Measurements from ENCODE around the gene ROR1. TPM values are rescaled to one million over a fixed set of nuclear protein-coding genes. Genes with fewer than 3 reads are reported as not detected.

ROR1 gene
- total RNA-seq, 1 experiment from 2014 or later: 1.4 TPM

- Histone ChIP-seq H3K27me3 (no peaks in the 10 kb centered on the region), H3K36me3 (no peaks in the 10 kb centered on the region), H3K4me3 (no peak overlapping the region), H3K9me3 (no peaks in the 10 kb centered on the region)
- peak; percentile 84 for DNase-seq
Measured at GRCh38 chr1:64039390-64039926, 265.6 kb downstream of the ROR1 start.

- no peak overlapping the region for H3K4me3 ChIP-seq
- no peaks in the 10 kb centered on the region for H3K27me3 ChIP-seq
- no peaks in the 10 kb centered on the region for H3K36me3 ChIP-seq
- no peak for DNase-seq
- no peaks in the 10 kb centered on the region for H3K9me3 ChIP-seq
Measured at GRCh38 chr1:64041371-64042131, 267.7 kb downstream of the ROR1 start.

- H3K27me3 ChIP-seq: no peaks in the 10 kb centered on the region
- H3K36me3 ChIP-seq: no peaks in the 10 kb centered on the region
- H3K9me3 ChIP-seq: no peaks in the 10 kb centered on the region
- DNase-seq: peak; percentile 74
- no peak overlapping the region for H3K4me3 ChIP-seq
Measured at GRCh38 chr1:64042331-64043100, 268.7 kb downstream of the ROR1 start.

DNA sequence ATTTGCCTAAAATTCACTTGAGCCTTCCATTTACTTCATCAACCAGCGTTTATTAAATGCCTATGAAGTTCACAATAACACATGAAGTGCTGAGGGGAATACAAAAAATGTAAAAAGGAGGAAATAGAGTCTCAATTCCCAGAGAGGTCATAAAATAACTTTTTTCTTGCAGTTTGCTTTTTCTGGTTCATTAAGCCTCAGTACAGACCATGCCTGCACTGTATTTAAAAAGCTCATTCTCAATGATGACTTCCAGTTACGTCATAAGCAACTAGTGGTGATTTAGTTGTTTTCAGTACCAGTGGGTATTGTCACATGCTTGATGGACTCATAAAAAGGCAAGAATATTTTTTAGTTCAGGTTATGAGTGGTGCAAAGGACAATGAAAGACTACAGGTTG is 269.5 kb downstream of the ROR1 start:
- no peaks in the 10 kb centered on the region for H3K27me3 ChIP-seq
- H3K9me3 ChIP-seq: no peaks in the 10 kb centered on the region
- no peak for DNase-seq
- H3K36me3 ChIP-seq: no peaks in the 10 kb centered on the region
- H3K4me3 ChIP-seq: no peak overlapping the region

- Histone ChIP-seq H3K9me3 (no peaks in the 10 kb centered on the region), H3K27me3 (no peaks in the 10 kb centered on the region), H3K4me3 (no peak overlapping the region), H3K36me3 (no peaks in the 10 kb centered on the region)
- peak; percentile 85 for DNase-seq
Measured at GRCh38 chr1:64043976-64044375, 270.2 kb downstream of the ROR1 start.

- Histone ChIP-seq H3K36me3 (no peaks in the 10 kb centered on the region), H3K27me3 (no peaks in the 10 kb centered on the region)
Measured at GRCh38 chr1:64046243-64046642, 272.4 kb downstream of the ROR1 start.

DNA sequence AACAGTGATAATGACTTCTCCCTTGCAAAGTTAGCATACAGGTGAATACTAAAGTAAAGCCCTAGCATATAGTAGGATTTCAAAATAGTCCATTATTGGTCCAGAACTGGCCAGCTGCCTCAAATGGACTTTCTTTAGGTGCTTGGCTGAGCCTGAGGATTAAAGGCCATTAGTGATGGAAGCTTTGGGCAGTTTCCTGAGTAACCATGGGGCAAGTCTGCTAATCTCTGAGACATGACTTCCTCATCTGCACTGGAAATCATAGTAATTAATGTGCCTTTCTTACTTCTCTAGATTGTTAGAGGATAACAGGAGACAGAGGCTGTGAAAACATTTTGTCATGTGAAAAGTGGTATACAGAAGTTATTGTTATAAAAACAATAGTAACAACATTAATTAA is 273.1 kb downstream of the ROR1 start:
- no peak for DNase-seq
- Histone ChIP-seq H3K4me3 (no peak overlapping the region), H3K36me3 (no peaks in the 10 kb centered on the region), H3K27me3 (no peaks in the 10 kb centered on the region), H3K9me3 (no peaks in the 10 kb centered on the region)

More at GRCh38 chr1:64046243-64046642, 272.4 kb downstream of the ROR1 start:
- H3K9me3 ChIP-seq: no peaks in the 10 kb centered on the region
- DNase-seq: no peak
- no peak overlapping the region for H3K4me3 ChIP-seq

- no peaks in the 10 kb centered on the region for H3K27me3 ChIP-seq
- no peaks in the 10 kb centered on the region for H3K36me3 ChIP-seq
- H3K4me3 ChIP-seq: no peak overlapping the region
- DNase-seq: no peak
- no peaks in the 10 kb centered on the region for H3K9me3 ChIP-seq
Measured at GRCh38 chr1:64047549-64047996, 273.8 kb downstream of the ROR1 start.

DNA sequence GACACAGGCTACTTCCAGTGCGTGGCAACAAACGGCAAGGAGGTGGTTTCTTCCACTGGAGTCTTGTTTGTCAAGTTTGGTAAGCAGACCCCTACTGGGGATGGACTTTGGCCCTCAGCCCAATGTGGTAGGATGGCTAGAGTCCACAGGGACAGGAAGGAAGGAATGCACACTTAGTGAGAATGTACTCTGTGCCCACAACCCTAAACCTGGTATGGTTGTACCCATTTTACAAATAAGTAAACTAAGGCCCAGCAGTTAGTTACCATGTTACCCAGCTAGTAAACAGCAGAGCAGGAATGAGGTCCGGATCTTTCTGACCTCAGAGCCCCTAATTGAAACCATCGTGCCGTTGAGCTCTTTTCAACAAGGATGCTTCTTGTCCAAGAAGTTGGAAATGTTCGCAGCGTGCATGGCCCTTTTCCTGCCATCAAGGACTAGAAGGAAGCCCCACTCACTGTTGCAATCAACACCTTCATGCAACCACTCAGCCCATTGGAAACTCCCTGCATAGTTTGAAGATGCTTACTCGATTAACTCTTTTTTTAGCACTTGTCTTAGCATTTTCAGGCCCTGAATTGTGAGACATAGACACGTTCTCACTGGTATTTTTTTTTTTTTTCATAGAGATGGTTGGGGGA is 276.2 kb downstream of the ROR1 start:
- no peak for DNase-seq
- H3K4me3 ChIP-seq: no peak overlapping the region
- no peaks in the 10 kb centered on the region for H3K36me3 ChIP-seq
- H3K27me3 ChIP-seq: no peaks in the 10 kb centered on the region
- H3K9me3 ChIP-seq: no peaks in the 10 kb centered on the region

DNA sequence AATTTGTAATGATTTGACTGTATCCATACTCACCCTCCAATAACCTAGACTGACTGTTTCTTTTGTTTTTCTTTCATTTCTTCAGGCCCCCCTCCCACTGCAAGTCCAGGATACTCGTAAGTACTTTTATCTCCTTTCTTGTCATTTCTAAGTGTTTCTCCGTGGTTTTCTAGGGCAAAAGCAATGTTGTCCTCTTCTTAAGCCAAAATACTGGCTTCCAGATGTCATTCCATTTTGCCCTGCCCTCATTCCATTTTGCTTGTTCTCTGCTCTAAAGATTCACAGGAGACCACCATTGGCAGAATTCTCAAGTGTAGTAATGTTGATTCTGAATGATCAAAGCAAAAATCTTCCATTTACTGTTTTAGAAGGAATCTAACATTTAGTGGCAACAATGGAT is 276.8 kb downstream of the ROR1 start:
- Histone ChIP-seq H3K36me3 (no peaks in the 10 kb centered on the region), H3K4me3 (no peak overlapping the region), H3K9me3 (no peaks in the 10 kb centered on the region), H3K27me3 (no peaks in the 10 kb centered on the region)
- DNase-seq: no peak

DNA sequence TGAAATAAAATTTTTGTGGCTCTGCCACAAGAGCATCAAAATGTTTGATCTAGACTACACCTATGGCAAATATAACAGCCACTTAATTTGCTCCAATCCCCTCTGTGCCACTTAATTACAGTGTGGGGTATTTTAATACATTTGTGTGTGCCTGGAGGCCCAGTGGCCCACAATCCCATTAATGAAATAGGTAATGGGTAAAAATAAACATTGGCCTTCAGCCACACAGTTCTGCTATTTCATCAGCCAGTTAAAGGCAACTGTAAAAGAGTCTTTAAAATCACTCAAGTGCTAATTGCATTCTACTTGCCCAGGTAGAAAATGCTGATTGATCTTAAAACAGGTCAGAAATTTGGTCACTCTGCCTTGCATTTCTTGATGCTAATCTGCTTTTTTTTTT is 278.0 kb downstream of the ROR1 start:
- no peaks in the 10 kb centered on the region for H3K27me3 ChIP-seq
- no peaks in the 10 kb centered on the region for H3K36me3 ChIP-seq
- H3K9me3 ChIP-seq: no peaks in the 10 kb centered on the region
- DNase-seq: no peak
- no peak overlapping the region for H3K4me3 ChIP-seq

DNA sequence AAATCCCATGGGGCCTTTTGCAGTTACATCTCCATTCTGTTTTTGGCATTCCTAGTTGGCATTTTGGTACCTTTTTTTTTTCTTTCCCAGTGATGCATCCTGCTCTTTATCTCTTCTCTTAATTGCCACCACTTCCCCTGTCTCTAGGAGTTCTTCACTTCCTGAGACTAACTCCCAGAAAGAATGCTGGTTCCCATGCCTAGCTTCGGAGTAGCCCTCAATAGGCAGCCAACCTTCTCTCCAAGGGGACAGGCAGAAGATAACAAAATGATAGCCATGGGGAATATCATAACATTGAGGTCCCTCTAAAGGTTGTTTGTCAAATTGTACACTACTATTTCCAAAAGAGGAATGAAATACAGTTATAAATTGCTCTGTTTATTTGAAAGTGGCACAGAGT is 279.0 kb downstream of the ROR1 start:
- Histone ChIP-seq H3K9me3 (0 out of 2 replicates have a peak, but pooled peaks cover 2% of the 10 kb centered on the region), H3K4me3 (no peak overlapping the region), H3K36me3 (no peaks in the 10 kb centered on the region), H3K27me3 (no peaks in the 10 kb centered on the region)
- no peak for DNase-seq

- Histone ChIP-seq H3K36me3 (no peaks in the 10 kb centered on the region), H3K27me3 (no peaks in the 10 kb centered on the region), H3K9me3 (peaks cover 4% of the 10 kb centered on the region; the same call in 1 of the 2 replicates), H3K4me3 (no peak overlapping the region)
- DNase-seq: no peak
Measured at GRCh38 chr1:64055310-64055709, 281.5 kb downstream of the ROR1 start.

- Histone ChIP-seq H3K9me3 (peaks cover 4% of the 10 kb centered on the region; the same call in 1 of the 2 replicates), H3K27me3 (no peaks in the 10 kb centered on the region), H3K4me3 (no peak overlapping the region), H3K36me3 (no peaks in the 10 kb centered on the region)
- no peak for DNase-seq
Measured at GRCh38 chr1:64059556-64059955, 285.7 kb downstream of the ROR1 start.

GRCh38 chr1:64060611-64061302 is 286.9 kb downstream of the ROR1 start:
- DNase-seq: no peak
- Histone ChIP-seq H3K9me3 (peaks cover 4% of the 10 kb centered on the region; the same call in 1 of the 2 replicates), H3K27me3 (no peaks in the 10 kb centered on the region), H3K4me3 (no peak overlapping the region), H3K36me3 (no peaks in the 10 kb centered on the region)

- Histone ChIP-seq H3K4me3 (no peak overlapping the region), H3K27me3 (no peaks in the 10 kb centered on the region), H3K36me3 (no peaks in the 10 kb centered on the region), H3K9me3 (peaks cover 4% of the 10 kb centered on the region; the same call in 1 of the 2 replicates)
- DNase-seq: no peak
Measured at GRCh38 chr1:64061430-64062104, 287.8 kb downstream of the ROR1 start.
